Endothelial cell (in vitro differentiated cells): ENCODE data around the gene FLCN. TPM values are rescaled to one million over a fixed set of nuclear protein-coding genes. Genes with fewer than 3 reads are reported as not detected.
A peak's percentile ranks its signal among the peaks of the same experiment; 100 is the strongest.

ENCODE experiments used
- DNase-seq: peaks from one replicate; pipeline ENCODE4 v3.0.0; 2021; ENCODE audit warnings: low spot score
- H3K27ac Mint-ChIP-seq: one replicate; pipeline ENCODE4 v1.8.0; 2021; ENCODE audit warnings: mixed read lengths, inconsistent platforms; ENCODE audit not compliant: unreplicated experiment
- H3K27me3 Mint-ChIP-seq: one replicate; pipeline ENCODE4 v1.8.0; 2021; ENCODE audit warnings: mild to moderate bottlenecking, moderate library complexity, mixed read lengths, inconsistent platforms; ENCODE audit not compliant: unreplicated experiment
- H3K36me3 Mint-ChIP-seq: one replicate; pipeline ENCODE4 v1.8.0; 2021; ENCODE audit warnings: mild to moderate bottlenecking, low read depth, mixed read lengths, inconsistent platforms; ENCODE audit not compliant: unreplicated experiment
- H3K4me1 Mint-ChIP-seq: one replicate; pipeline ENCODE4 v1.8.0; 2021; ENCODE audit warnings: mild to moderate bottlenecking, mixed read lengths, inconsistent platforms; ENCODE audit not compliant: unreplicated experiment
- H3K4me3 Mint-ChIP-seq: one replicate; pipeline ENCODE4 v1.8.0; 2021; ENCODE audit warnings: mild to moderate bottlenecking, mixed read lengths, inconsistent platforms; ENCODE audit not compliant: unreplicated experiment
- H3K9me3 Mint-ChIP-seq: one replicate; pipeline ENCODE4 v1.8.0; 2021; ENCODE audit warnings: mixed read lengths, inconsistent platforms; ENCODE audit not compliant: unreplicated experiment
- total RNA-seq: library from RNA; stranded (reverse); fragmentation: NEBNext Ultra II Directional; extraction: Animal tissue kit (Norgen Biotek cat#: 25700); gene quantifications from one replicate; pipeline ENCODE4 v1.2.1, GENCODE V29; 2021; ENCODE audit not compliant: unreplicated experiment
- TF ChIP-seq, protein P1 (sequence below): fragments of 200-600 bp; sonication (generic); IDR thresholded peaks from one replicate; pipeline ENCODE4 v1.5.0; 2021; ENCODE audit warnings: antibody characterized with exemption; ENCODE audit not compliant: unreplicated experiment

FLCN gene
- total RNA-seq, 1 donor from 2014 or later: 50.4 TPM

DNA sequence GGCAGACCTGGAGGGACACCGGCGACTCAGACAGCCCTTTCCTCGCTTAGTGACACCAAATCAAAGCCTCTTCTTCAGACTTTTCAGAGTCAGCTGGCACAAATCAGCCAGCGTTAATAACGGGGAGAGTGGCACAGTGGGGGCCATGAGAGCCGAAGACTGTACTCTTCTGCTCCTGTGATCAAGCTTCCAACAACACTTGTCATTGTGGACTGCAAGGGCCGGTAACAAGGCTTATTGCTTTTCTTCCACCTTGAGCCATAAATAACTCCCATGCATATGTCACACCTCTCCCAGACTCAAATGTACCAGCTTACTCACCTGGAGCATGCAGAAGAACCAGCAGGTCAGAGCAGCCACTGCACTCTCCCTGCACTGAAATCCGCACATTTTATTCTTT lies 12.8 kb downstream of the FLCN start:
- no peak for DNase-seq
- Mint-ChIP-seq H3K36me3 (peaks cover 48% of the 10 kb centered on the region), H3K4me3 (no peak overlapping the region), H3K27me3 (peaks cover 10% of the 10 kb centered on the region), H3K27ac (no peak overlapping the region), H3K4me1 (no peaks in the 10 kb centered on the region), H3K9me3 (no peaks in the 10 kb centered on the region)
- TF ChIP-seq, protein P1, sequence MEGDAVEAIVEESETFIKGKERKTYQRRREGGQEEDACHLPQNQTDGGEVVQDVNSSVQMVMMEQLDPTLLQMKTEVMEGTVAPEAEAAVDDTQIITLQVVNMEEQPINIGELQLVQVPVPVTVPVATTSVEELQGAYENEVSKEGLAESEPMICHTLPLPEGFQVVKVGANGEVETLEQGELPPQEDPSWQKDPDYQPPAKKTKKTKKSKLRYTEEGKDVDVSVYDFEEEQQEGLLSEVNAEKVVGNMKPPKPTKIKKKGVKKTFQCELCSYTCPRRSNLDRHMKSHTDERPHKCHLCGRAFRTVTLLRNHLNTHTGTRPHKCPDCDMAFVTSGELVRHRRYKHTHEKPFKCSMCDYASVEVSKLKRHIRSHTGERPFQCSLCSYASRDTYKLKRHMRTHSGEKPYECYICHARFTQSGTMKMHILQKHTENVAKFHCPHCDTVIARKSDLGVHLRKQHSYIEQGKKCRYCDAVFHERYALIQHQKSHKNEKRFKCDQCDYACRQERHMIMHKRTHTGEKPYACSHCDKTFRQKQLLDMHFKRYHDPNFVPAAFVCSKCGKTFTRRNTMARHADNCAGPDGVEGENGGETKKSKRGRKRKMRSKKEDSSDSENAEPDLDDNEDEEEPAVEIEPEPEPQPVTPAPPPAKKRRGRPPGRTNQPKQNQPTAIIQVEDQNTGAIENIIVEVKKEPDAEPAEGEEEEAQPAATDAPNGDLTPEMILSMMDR: no peak

DNA sequence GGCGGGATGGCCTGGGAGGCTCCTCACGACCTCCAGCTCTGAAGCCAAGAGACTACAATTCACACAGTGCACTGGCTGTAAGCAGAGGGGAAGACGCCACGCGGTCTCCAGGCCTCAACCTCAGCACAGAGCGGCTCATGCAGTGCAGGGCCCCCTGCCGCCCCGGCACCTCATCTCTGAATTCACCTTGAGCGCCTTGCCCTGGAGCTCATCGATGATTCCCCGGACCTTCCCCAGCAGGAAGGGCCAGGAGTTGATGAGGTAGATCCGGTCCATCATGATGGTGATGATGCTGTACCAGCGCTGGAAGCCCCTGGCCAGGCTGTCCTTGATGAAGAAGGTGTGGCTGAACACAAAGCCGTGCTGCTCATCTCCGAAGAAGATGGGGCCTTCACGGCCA lies 13.2 kb downstream of the FLCN start:
- Mint-ChIP-seq H3K9me3 (no peaks in the 10 kb centered on the region), H3K4me3 (no peak overlapping the region), H3K4me1 (no peaks in the 10 kb centered on the region), H3K36me3 (peaks cover 44% of the 10 kb centered on the region), H3K27ac (no peak overlapping the region), H3K27me3 (peaks cover 9% of the 10 kb centered on the region)
- TF ChIP-seq, protein P1: no peak
- no peak for DNase-seq

DNA sequence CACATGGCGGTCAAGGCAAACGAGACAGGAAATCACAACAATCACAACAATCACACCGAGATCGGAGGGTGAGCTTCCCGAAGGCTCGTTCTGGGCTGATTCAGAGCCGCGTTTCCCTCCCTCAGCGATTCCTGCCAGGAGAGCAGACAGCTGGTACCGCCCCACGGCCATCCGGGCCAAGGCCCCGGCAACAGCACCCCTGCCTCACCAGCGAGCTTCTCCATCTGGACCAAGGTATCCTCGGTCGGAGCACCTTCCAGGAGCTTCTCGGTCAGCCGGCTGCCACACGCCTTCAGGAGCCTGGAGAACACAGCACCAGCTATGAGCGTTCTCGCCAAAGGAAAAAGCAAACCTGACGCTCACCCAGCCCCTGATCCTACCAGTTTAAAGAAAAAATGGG lies 15.6 kb downstream of the FLCN start:
- Mint-ChIP-seq H3K4me1 (no peaks in the 10 kb centered on the region), H3K4me3 (no peak overlapping the region), H3K9me3 (no peaks in the 10 kb centered on the region), H3K27me3 (peaks cover 13% of the 10 kb centered on the region), H3K36me3 (peaks cover 56% of the 10 kb centered on the region), H3K27ac (no peak overlapping the region)
- no peak for DNase-seq
- TF ChIP-seq, protein P1: no peak

DNA sequence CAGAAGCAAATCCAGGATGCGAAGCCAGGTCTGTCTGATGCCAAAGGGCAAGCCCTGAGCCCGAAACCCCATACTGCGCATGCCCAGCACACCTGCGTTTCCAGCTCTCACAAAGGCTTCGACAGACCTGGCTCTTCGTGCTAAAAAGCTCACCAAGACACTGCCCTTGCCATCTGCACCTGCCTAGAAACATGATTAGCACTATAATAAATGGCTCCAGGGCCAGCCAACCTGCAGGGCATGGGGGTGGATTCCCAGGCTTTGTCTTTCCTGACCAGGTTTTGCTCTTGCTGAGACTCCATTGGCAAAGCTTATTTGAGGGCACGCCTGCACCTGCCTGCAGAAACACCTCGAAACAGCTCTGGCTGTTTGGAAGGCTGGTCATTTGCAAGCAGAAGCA lies 16.4 kb downstream of the FLCN start:
- Mint-ChIP-seq H3K4me3 (no peak overlapping the region), H3K9me3 (no peaks in the 10 kb centered on the region), H3K27me3 (peaks cover 13% of the 10 kb centered on the region), H3K36me3 (peaks cover 57% of the 10 kb centered on the region), H3K4me1 (no peaks in the 10 kb centered on the region), H3K27ac (no peak overlapping the region)
- no peak for DNase-seq
- TF ChIP-seq, protein P1: no peak

DNA sequence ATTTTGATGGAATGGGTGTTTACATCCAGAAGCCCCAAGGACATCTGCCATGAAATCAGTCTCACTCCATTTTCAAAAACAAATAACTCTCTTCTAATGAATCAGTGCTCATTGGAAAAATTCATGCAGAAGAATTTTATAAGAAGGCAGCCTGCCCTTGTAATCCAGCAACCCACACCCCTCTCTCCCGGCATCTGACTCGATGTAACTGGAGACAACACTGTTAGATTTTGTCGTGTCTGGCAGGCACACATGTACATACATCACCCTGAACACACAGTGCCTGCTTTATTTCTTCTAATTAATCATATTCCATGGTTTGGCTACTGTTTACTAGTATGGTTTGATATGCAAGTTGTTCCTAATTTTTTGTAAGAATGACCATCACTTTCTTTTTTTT lies 19.0 kb downstream of the FLCN start:
- no peak for DNase-seq
- peaks cover 10% of the 10 kb centered on the region for H3K27me3 Mint-ChIP-seq
- H3K4me3 Mint-ChIP-seq: peak overlapping the region; percentile 84
- H3K36me3 Mint-ChIP-seq: peaks cover 49% of the 10 kb centered on the region
- TF ChIP-seq, protein P1: no peak
- no peaks in the 10 kb centered on the region for H3K4me1 Mint-ChIP-seq
- no peaks in the 10 kb centered on the region for H3K9me3 Mint-ChIP-seq
- peak overlapping the region; percentile 25 for H3K27ac Mint-ChIP-seq
